GM04503 (cell line): ENCODE results near the gene CYFIP1.

ENCODE experiments used
- DNase-seq: peaks from one replicate; pipeline ENCODE4 v3.0.0-alpha.2; 2012; ENCODE audit warnings: low read depth

The CYFIP1 gene

GRCh38 chr15:22916606-22917350 lies 63.4 kb downstream of the CYFIP1 start:
- no peak for DNase-seq

- DNase-seq = no peak
Observed at GRCh38 chr15:22915866-22916515, 64.2 kb downstream of the CYFIP1 start.

GRCh38 chr15:22913646-22914380 lies 66.4 kb downstream of the CYFIP1 start:
- DNase-seq = no peak

GRCh38 chr15:22912256-22912655 lies 67.9 kb downstream of the CYFIP1 start:
- DNase-seq = no peak

- DNase-seq = no peak
Observed at GRCh38 chr15:22911306-22911705, 68.9 kb downstream of the CYFIP1 start.

- DNase-seq = no peak
Observed at GRCh38 chr15:22908830-22909229, 71.3 kb downstream of the CYFIP1 start.

- DNase-seq = no peak
Observed at GRCh38 chr15:22907161-22907950, 72.8 kb downstream of the CYFIP1 start.

- no peak for DNase-seq
Observed at GRCh38 chr15:22904736-22905135, 75.4 kb downstream of the CYFIP1 start.

- DNase-seq = no peak
Observed at GRCh38 chr15:22903961-22904534, 76.1 kb downstream of the CYFIP1 start.

- no peak for DNase-seq
Observed at GRCh38 chr15:22903427-22903826, 76.7 kb downstream of the CYFIP1 start.

- DNase-seq = no peak
Observed at GRCh38 chr15:22902981-22903380, 77.2 kb downstream of the CYFIP1 start.

GRCh38 chr15:22902578-22902977 lies 77.6 kb downstream of the CYFIP1 start:
- no peak for DNase-seq

- no peak for DNase-seq
Observed at GRCh38 chr15:22902046-22902445, 78.1 kb downstream of the CYFIP1 start.

- no peak for DNase-seq
Observed at GRCh38 chr15:22895465-22896190, 84.5 kb downstream of the CYFIP1 start.

- no peak for DNase-seq
Observed at GRCh38 chr15:22893881-22894280, 86.3 kb downstream of the CYFIP1 start.

GRCh38 chr15:22893081-22893480 lies 87.1 kb downstream of the CYFIP1 start:
- DNase-seq = no peak

GRCh38 chr15:22892333-22892732 lies 87.8 kb downstream of the CYFIP1 start:
- no peak for DNase-seq

- no peak for DNase-seq
Observed at GRCh38 chr15:22891426-22892210, 88.5 kb downstream of the CYFIP1 start.

GRCh38 chr15:22890296-22890695 lies 89.9 kb downstream of the CYFIP1 start:
- DNase-seq = no peak

GRCh38 chr15:22889146-22889818 lies 90.9 kb downstream of the CYFIP1 start:
- no peak for DNase-seq
